ENCODE measurements around the gene RNF186.

DNA sequence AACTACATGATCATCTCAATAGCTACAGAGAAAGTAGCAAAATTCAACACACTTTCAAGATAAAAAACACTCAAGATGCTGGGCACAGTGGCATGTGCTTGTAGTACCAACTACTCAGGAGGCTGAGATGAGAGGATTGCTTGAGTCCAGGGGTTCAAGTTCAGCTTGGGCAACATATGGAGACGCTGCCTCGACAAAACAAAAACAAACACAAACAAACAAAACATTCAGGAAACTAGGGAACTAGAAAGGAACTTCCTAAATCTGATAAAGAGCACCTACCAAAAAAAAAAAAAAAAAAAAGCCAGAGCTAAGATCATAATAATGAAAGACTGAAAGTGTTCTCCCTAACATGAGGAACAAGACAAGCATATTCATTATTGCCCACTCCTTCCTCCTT lies 22.8 kb upstream of the RNF186 start:
- TF ChIP-seq EP300 (IDR thresholded peaks at IDR 0.05; ENCODE audit: borderline replicate concordance in 1 of 2, low read depth in 1 of 2, low read length in 1 of 2): no peak
- TF ChIP-seq SIN3A (IDR thresholded peaks at IDR 0.05; ENCODE audit: borderline replicate concordance, low read depth, low read length): no peak
- no peak for TF ChIP-seq TCF12 (IDR thresholded peaks at IDR 0.05)
- TF ChIP-seq CTCF (IDR thresholded peaks at IDR 0.05): no peak
- no peak for TF ChIP-seq FOXJ3 (CRISPR knock-in tag; IDR thresholded peaks at IDR 0.05)
- TF ChIP-seq, protein P1, sequence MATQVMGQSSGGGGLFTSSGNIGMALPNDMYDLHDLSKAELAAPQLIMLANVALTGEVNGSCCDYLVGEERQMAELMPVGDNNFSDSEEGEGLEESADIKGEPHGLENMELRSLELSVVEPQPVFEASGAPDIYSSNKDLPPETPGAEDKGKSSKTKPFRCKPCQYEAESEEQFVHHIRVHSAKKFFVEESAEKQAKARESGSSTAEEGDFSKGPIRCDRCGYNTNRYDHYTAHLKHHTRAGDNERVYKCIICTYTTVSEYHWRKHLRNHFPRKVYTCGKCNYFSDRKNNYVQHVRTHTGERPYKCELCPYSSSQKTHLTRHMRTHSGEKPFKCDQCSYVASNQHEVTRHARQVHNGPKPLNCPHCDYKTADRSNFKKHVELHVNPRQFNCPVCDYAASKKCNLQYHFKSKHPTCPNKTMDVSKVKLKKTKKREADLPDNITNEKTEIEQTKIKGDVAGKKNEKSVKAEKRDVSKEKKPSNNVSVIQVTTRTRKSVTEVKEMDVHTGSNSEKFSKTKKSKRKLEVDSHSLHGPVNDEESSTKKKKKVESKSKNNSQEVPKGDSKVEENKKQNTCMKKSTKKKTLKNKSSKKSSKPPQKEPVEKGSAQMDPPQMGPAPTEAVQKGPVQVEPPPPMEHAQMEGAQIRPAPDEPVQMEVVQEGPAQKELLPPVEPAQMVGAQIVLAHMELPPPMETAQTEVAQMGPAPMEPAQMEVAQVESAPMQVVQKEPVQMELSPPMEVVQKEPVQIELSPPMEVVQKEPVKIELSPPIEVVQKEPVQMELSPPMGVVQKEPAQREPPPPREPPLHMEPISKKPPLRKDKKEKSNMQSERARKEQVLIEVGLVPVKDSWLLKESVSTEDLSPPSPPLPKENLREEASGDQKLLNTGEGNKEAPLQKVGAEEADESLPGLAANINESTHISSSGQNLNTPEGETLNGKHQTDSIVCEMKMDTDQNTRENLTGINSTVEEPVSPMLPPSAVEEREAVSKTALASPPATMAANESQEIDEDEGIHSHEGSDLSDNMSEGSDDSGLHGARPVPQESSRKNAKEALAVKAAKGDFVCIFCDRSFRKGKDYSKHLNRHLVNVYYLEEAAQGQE (IDR thresholded peaks at IDR 0.05; ENCODE audit: low read depth, low read length): no peak

Data from SK-N-SH (cell line).